ENCODE measurements around the gene LTBP4.

Gene LTBP4

GRCh38 chr19:40567750-40568494 is 33.2 kb upstream of the LTBP4 start:
- DNase-seq (ENCODE audit: low read depth) = no peak
- no peak overlapping the region for H3K4me3 ChIP-seq (ENCODE audit: low read length)

GRCh38 chr19:40570313-40571004 is 30.7 kb upstream of the LTBP4 start:
- peak; percentile 100 for DNase-seq (ENCODE audit: low read depth)
- peak overlapping the region; percentile 55 for H3K4me3 ChIP-seq (ENCODE audit: low read length)
- no peak for TF ChIP-seq CTCF (IDR thresholded peaks at IDR 0.05; ENCODE audit: insufficient read depth, low read depth, low read length, missing control alignments)

More at GRCh38 chr19:40567750-40568494, 33.2 kb upstream of the LTBP4 start:
- TF ChIP-seq CTCF (IDR thresholded peaks at IDR 0.05; ENCODE audit: insufficient read depth, low read depth, low read length, missing control alignments) = no peak

- H3K4me3 ChIP-seq (ENCODE audit: low read length) = peak overlapping the region; percentile 11
- no peak for DNase-seq (ENCODE audit: low read depth)
- no peak for TF ChIP-seq CTCF (IDR thresholded peaks at IDR 0.05; ENCODE audit: insufficient read depth, low read depth, low read length, missing control alignments)
Observed at GRCh38 chr19:40571005-40571318, 30.2 kb upstream of the LTBP4 start.

GRCh38 chr19:40571831-40572495 is 29.2 kb upstream of the LTBP4 start:
- H3K4me3 ChIP-seq (ENCODE audit: low read length) = no peak overlapping the region
- no peak for DNase-seq (ENCODE audit: low read depth)
- no peak for TF ChIP-seq CTCF (IDR thresholded peaks at IDR 0.05; ENCODE audit: insufficient read depth, low read depth, low read length, missing control alignments)

GRCh38 chr19:40575326-40575725 is 25.8 kb upstream of the LTBP4 start:
- no peak for DNase-seq (ENCODE audit: low read depth)
- no peak for TF ChIP-seq CTCF (IDR thresholded peaks at IDR 0.05; ENCODE audit: insufficient read depth, low read depth, low read length, missing control alignments)
- H3K4me3 ChIP-seq (ENCODE audit: low read length) = no peak overlapping the region

GRCh38 chr19:40576151-40576584 is 25.0 kb upstream of the LTBP4 start:
- no peak for TF ChIP-seq CTCF (IDR thresholded peaks at IDR 0.05; ENCODE audit: insufficient read depth, low read depth, low read length, missing control alignments)
- no peak for DNase-seq (ENCODE audit: low read depth)
- H3K4me3 ChIP-seq (ENCODE audit: low read length) = peak overlapping the region; percentile 84

Measured in epithelial cell of esophagus (primary cell).